Astrocyte (in vitro differentiated cells and primary cell): Measurements from ENCODE around the gene BRD4. TPM values are rescaled to one million over a fixed set of nuclear protein-coding genes. Genes with fewer than 3 reads are reported as not detected.

Source experiments
- DNase-seq: peaks from one replicate; pipeline ENCODE4 v3.0.0-alpha.2; 2010; ENCODE audit warnings: low read depth
- FAIRE-seq: peaks from 2 replicates; lab custom pipeline; 2011; peaks lifted over from hg19 to GRCh38; lab: Jason Lieb, UNC
- H2AFZ ChIP-seq: 2 replicates; pipeline ENCODE4 v1.6.0; 2012; ENCODE audit warnings: low read depth, low read length, inconsistent platforms
- H3K27ac ChIP-seq: 2 replicates; pipeline ENCODE4 v1.5.1; 2011; ENCODE audit warnings: low read depth, low read length, inconsistent platforms
- H3K27me3 ChIP-seq: 2 replicates; pipeline ENCODE4 v1.6.0; 2011; ENCODE audit warnings: low read length, inconsistent platforms; ENCODE audit not compliant: insufficient read depth
- H3K36me3 ChIP-seq: 2 replicates; pipeline ENCODE4 v1.5.1; 2011; ENCODE audit warnings: low read length, inconsistent platforms; ENCODE audit not compliant: insufficient read depth
- H3K4me1 ChIP-seq: 2 replicates; pipeline ENCODE4 v1.5.1; 2011; ENCODE audit warnings: low read length, inconsistent platforms; ENCODE audit not compliant: insufficient read depth
- H3K4me2 ChIP-seq: 2 replicates; pipeline ENCODE4 v1.6.0; 2012; ENCODE audit warnings: low read length, inconsistent platforms
- H3K4me3 ChIP-seq: 2 replicates; pipeline ENCODE4 v1.5.1; 2011; ENCODE audit warnings: low read depth, mild to moderate bottlenecking, low read length, inconsistent platforms; ENCODE audit not compliant: insufficient read depth
- H3K79me2 ChIP-seq: 2 replicates; pipeline ENCODE4 v1.6.0; 2012; ENCODE audit warnings: mild to moderate bottlenecking, low read length, inconsistent platforms; ENCODE audit not compliant: insufficient read depth
- H3K9ac ChIP-seq: 2 replicates; pipeline ENCODE4 v1.6.0; 2012; ENCODE audit warnings: mild to moderate bottlenecking, low read length, inconsistent platforms
- H3K9me3 ChIP-seq: 2 replicates; pipeline ENCODE4 v1.5.1; 2012; ENCODE audit warnings: low read depth, mild to moderate bottlenecking, low read length, inconsistent platforms; ENCODE audit not compliant: insufficient read depth
- H4K20me1 ChIP-seq: 2 replicates; pipeline ENCODE4 v1.6.0; 2012; ENCODE audit warnings: low read length, inconsistent platforms; ENCODE audit not compliant: insufficient read depth
- H3K27ac Mint-ChIP-seq: one replicate; pipeline ENCODE4 v1.8.0; 2021; ENCODE audit warnings: mild to moderate bottlenecking, mixed read lengths; ENCODE audit not compliant: unreplicated experiment
- H3K27me3 Mint-ChIP-seq: one replicate; pipeline ENCODE4 v1.8.0; 2021; ENCODE audit warnings: low read depth, mixed read lengths; ENCODE audit not compliant: unreplicated experiment
- H3K36me3 Mint-ChIP-seq: one replicate; pipeline ENCODE4 v1.8.0; 2021; ENCODE audit warnings: low read depth, mixed read lengths; ENCODE audit not compliant: unreplicated experiment
- H3K4me1 Mint-ChIP-seq: one replicate; pipeline ENCODE4 v1.8.0; 2021; ENCODE audit warnings: low read depth, mixed read lengths; ENCODE audit not compliant: unreplicated experiment
- H3K4me3 Mint-ChIP-seq: one replicate; pipeline ENCODE4 v1.8.0; 2021; ENCODE audit warnings: mild to moderate bottlenecking, moderate library complexity, mixed read lengths; ENCODE audit not compliant: unreplicated experiment
- H3K9me3 Mint-ChIP-seq: one replicate; pipeline ENCODE4 v1.8.0; 2021; ENCODE audit warnings: mild to moderate bottlenecking, mixed read lengths; ENCODE audit not compliant: unreplicated experiment
- EZH2 ChIP-seq: IDR thresholded peaks from 2 replicates; pipeline ENCODE4 v1.6.1; 2012; ENCODE audit warnings: mild to moderate bottlenecking, low read length, inconsistent platforms; ENCODE audit not compliant: insufficient read depth
- total RNA-seq: library from RNA; stranded (reverse); gene quantifications from 2 replicates; pipeline ENCODE4 v1.2.1, GENCODE V29; 2021
- TF ChIP-seq, protein P1 (sequence below): IDR thresholded peaks from 2 replicates; pipeline ENCODE4 v1.5.1; 2011; ENCODE audit warnings: low read depth, mild to moderate bottlenecking, inconsistent platforms, low read length, moderate library complexity; ENCODE audit not compliant: insufficient read depth

Gene BRD4
- total RNA-seq, 1 donor from 2014 or later: 128 TPM

DNA sequence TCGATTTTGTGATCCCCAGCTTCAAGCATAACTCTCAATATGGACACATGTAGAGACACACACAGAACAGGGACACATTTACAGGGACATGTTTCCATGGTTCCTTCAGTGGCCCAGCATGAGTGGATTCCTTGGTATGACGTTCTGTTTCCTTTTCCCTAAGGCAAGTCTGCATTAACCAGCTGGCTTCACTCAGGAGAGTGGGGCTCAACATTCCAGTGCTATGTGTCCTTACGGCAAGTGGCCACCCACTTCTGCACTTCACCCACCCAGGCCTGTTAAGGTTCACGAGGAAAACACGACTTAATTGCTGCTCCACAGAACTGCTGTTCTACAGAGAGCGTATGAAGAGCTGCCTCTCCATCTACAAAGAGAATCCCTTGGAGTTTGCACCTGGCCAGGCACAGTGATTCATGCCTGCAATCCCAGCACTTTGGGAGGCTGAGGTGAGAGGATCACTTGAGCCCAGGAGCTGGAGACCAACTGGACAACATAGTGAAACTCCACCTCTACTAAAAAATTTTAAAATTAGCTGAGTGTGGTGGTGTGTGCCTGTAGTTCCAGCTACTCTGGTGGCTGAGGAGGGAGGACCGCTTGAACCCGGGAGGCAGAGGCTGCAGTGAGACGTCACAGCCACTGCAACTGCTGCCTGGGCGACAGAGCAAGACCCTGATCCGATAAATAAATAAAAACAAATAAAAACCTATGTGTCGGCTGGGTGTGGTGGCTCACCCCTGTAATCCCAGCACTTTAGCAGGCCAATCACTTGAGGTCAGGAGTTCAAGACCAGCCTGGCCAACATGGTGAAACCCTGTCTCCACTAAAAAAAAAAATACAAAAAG, 32.5 kb downstream of the BRD4 start:
- peaks cover 94% of the 10 kb centered on the region for H4K20me1 ChIP-seq
- H3K27me3 ChIP-seq: no peaks in the 10 kb centered on the region
- Mint-ChIP-seq H3K4me3 (peak overlapping the region; percentile 50), H3K27me3 (no peaks in the 10 kb centered on the region), H3K9me3 (peaks cover 3% of the 10 kb centered on the region), H3K36me3 (peaks cover 27% of the 10 kb centered on the region), H3K27ac (peak overlapping the region; percentile 98), H3K4me1 (peaks cover 70% of the 10 kb centered on the region)
- no peak for FAIRE-seq
- peak; percentile 73 for DNase-seq
- peaks cover 98% of the 10 kb centered on the region for H3K79me2 ChIP-seq
- peak overlapping the region; percentile 48 for H3K27ac ChIP-seq
- H3K9me3 ChIP-seq: no peaks in the 10 kb centered on the region
- H3K4me1 ChIP-seq: peaks cover 58% of the 10 kb centered on the region
- H3K9ac ChIP-seq: no peak overlapping the region
- no peak overlapping the region for H2AFZ ChIP-seq
- H3K4me3 ChIP-seq: no peak overlapping the region
- TF ChIP-seq, protein P1, sequence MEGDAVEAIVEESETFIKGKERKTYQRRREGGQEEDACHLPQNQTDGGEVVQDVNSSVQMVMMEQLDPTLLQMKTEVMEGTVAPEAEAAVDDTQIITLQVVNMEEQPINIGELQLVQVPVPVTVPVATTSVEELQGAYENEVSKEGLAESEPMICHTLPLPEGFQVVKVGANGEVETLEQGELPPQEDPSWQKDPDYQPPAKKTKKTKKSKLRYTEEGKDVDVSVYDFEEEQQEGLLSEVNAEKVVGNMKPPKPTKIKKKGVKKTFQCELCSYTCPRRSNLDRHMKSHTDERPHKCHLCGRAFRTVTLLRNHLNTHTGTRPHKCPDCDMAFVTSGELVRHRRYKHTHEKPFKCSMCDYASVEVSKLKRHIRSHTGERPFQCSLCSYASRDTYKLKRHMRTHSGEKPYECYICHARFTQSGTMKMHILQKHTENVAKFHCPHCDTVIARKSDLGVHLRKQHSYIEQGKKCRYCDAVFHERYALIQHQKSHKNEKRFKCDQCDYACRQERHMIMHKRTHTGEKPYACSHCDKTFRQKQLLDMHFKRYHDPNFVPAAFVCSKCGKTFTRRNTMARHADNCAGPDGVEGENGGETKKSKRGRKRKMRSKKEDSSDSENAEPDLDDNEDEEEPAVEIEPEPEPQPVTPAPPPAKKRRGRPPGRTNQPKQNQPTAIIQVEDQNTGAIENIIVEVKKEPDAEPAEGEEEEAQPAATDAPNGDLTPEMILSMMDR: no peak
- TF ChIP-seq EZH2: no peak
- peak overlapping the region; percentile 30 for H3K4me2 ChIP-seq
- no peaks in the 10 kb centered on the region for H3K36me3 ChIP-seq

DNA sequence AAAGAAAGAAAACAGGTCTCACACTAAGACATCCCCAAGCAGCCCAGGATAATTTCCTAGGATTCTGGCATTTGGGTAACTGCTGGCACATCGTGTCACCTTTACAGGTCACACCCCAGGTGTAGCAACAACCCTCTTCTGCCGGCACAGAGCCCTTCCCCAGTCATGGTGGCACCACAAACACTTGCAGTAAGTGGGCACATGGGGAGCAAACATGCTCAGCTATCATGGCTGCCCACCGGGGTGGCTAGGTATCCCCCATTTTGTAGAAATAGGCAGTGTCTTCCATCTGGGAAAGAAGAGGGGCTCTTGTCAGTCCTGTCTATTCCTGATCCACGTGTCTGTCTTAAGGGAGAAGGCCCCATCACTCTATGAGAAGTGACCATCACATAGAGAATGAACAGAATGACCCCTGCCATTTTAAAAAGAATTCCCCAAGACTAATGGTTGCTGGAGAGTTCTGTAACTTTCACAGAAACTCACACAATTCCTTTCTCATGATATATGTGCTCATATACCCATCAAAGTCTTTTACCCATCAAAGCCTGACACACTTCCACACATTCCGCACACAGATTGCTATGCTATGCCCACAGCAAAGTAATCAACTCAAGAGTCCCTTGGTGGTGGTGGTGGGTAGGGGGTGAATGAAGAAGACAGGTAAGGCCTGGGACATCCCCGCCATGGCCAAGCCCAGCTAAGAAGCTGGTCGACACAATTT, 33.3 kb downstream of the BRD4 start:
- Mint-ChIP-seq H3K4me1 (peaks cover 73% of the 10 kb centered on the region), H3K36me3 (peaks cover 24% of the 10 kb centered on the region), H3K4me3 (peak overlapping the region; percentile 50), H3K27ac (peak overlapping the region; percentile 98), H3K9me3 (peaks cover 3% of the 10 kb centered on the region), H3K27me3 (no peaks in the 10 kb centered on the region)
- FAIRE-seq: no peak
- no peak for TF ChIP-seq EZH2
- TF ChIP-seq, protein P1: no peak
- peak overlapping the region; percentile 30 for H3K4me2 ChIP-seq
- no peaks in the 10 kb centered on the region for H3K9me3 ChIP-seq
- H2AFZ ChIP-seq: no peak overlapping the region
- H4K20me1 ChIP-seq: peaks cover 94% of the 10 kb centered on the region
- H3K27me3 ChIP-seq: no peaks in the 10 kb centered on the region
- no peak overlapping the region for H3K4me3 ChIP-seq
- no peak overlapping the region for H3K9ac ChIP-seq
- H3K36me3 ChIP-seq: no peaks in the 10 kb centered on the region
- H3K27ac ChIP-seq: peak overlapping the region; percentile 48
- peaks cover 98% of the 10 kb centered on the region for H3K79me2 ChIP-seq
- peaks cover 56% of the 10 kb centered on the region for H3K4me1 ChIP-seq
- no peak for DNase-seq
